Transverse colon (tissue), 3 donors: ENCODE data around the gene PEAK3.

Experiments
- POLR2A ChIP-seq: fragments of 450-650 bp; IDR thresholded peaks from one replicate; pipeline ENCODE4 v1.6.1; 2016; ENCODE audit warnings: antibody characterized with exemption, mild to moderate bottlenecking, moderate library complexity
- TF ChIP-seq, protein P1 (sequence below), 5 experiments: fragments of 200-600 bp in 3 of 5; fragments of 450-650 bp in 2 of 5; sonication (generic) in 3 of 5; IDR thresholded peaks; 1 replicate in 2 of 5; 2 replicates in 3 of 5; pipeline ENCODE4 v1.5.1; 2016 to 2017; ENCODE audit warnings: antibody characterized with exemption in 5 of 5, inconsistent platforms in 3 of 5, mild to moderate bottlenecking in 2 of 5, moderate library complexity in 1 of 5

- TF ChIP-seq, protein P1, sequence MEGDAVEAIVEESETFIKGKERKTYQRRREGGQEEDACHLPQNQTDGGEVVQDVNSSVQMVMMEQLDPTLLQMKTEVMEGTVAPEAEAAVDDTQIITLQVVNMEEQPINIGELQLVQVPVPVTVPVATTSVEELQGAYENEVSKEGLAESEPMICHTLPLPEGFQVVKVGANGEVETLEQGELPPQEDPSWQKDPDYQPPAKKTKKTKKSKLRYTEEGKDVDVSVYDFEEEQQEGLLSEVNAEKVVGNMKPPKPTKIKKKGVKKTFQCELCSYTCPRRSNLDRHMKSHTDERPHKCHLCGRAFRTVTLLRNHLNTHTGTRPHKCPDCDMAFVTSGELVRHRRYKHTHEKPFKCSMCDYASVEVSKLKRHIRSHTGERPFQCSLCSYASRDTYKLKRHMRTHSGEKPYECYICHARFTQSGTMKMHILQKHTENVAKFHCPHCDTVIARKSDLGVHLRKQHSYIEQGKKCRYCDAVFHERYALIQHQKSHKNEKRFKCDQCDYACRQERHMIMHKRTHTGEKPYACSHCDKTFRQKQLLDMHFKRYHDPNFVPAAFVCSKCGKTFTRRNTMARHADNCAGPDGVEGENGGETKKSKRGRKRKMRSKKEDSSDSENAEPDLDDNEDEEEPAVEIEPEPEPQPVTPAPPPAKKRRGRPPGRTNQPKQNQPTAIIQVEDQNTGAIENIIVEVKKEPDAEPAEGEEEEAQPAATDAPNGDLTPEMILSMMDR (IDR thresholded peaks at IDR 0.05) = no peak
- no peak for TF ChIP-seq POLR2A
Measured at GRCh38 chr19:2280633-2281264, 1.2 kb downstream of the PEAK3 start.
